ENCODE data around the gene ZHX3. TPM values are rescaled to one million over a fixed set of nuclear protein-coding genes. Genes with fewer than 3 reads are reported as not detected.

Gene ZHX3
- polyA plus RNA-seq, 1 donor: 14.0 TPM

GRCh38 chr20:41224281-41224680 is 93.2 kb downstream of the ZHX3 start:
- no peaks in the 10 kb centered on the region for H3K4me1 ChIP-seq (ENCODE audit: control insufficient read depth, insufficient read depth, low read length)
- H3K27me3 ChIP-seq (ENCODE audit: control insufficient read depth, insufficient read depth, low read length): no peaks in the 10 kb centered on the region
- H3K9me3 ChIP-seq (ENCODE audit: control insufficient read depth, low read depth, low read length): no peaks in the 10 kb centered on the region
- DNase-seq: no peak
- WGBS (ENCODE audit: insufficient coverage, low lambda C conversion rate): 90% methylated on average over 1 of the region's 1 CpG
- H3K36me3 ChIP-seq (ENCODE audit: control insufficient read depth, insufficient read depth, low read length): no peaks in the 10 kb centered on the region
- H3K27ac ChIP-seq (ENCODE audit: low read length): no peak overlapping the region
- no peak overlapping the region for H3K4me3 ChIP-seq (ENCODE audit: low read length)

GRCh38 chr20:41223112-41223511 is 94.4 kb downstream of the ZHX3 start:
- no peaks in the 10 kb centered on the region for H3K36me3 ChIP-seq (ENCODE audit: control insufficient read depth, insufficient read depth, low read length)
- H3K4me1 ChIP-seq (ENCODE audit: control insufficient read depth, insufficient read depth, low read length): no peaks in the 10 kb centered on the region
- H3K9me3 ChIP-seq (ENCODE audit: control insufficient read depth, low read depth, low read length): no peaks in the 10 kb centered on the region
- H3K4me3 ChIP-seq (ENCODE audit: low read length): no peak overlapping the region
- H3K27ac ChIP-seq (ENCODE audit: low read length): no peak overlapping the region
- no peak for DNase-seq
- no peaks in the 10 kb centered on the region for H3K27me3 ChIP-seq (ENCODE audit: control insufficient read depth, insufficient read depth, low read length)

GRCh38 chr20:41222703-41223102 is 94.8 kb downstream of the ZHX3 start:
- no peaks in the 10 kb centered on the region for H3K4me1 ChIP-seq (ENCODE audit: control insufficient read depth, insufficient read depth, low read length)
- no peaks in the 10 kb centered on the region for H3K9me3 ChIP-seq (ENCODE audit: control insufficient read depth, low read depth, low read length)
- H3K4me3 ChIP-seq (ENCODE audit: low read length): no peak overlapping the region
- no peak for DNase-seq
- no peaks in the 10 kb centered on the region for H3K27me3 ChIP-seq (ENCODE audit: control insufficient read depth, insufficient read depth, low read length)
- H3K36me3 ChIP-seq (ENCODE audit: control insufficient read depth, insufficient read depth, low read length): no peaks in the 10 kb centered on the region
- H3K27ac ChIP-seq (ENCODE audit: low read length): no peak overlapping the region

GRCh38 chr20:41222296-41222695 is 95.2 kb downstream of the ZHX3 start:
- Histone ChIP-seq H3K4me1 (ENCODE audit: control insufficient read depth, insufficient read depth, low read length) (no peaks in the 10 kb centered on the region), H3K36me3 (ENCODE audit: control insufficient read depth, insufficient read depth, low read length) (no peaks in the 10 kb centered on the region), H3K4me3 (ENCODE audit: low read length) (no peak overlapping the region), H3K27ac (ENCODE audit: low read length) (no peak overlapping the region), H3K27me3 (ENCODE audit: control insufficient read depth, insufficient read depth, low read length) (no peaks in the 10 kb centered on the region), H3K9me3 (ENCODE audit: control insufficient read depth, low read depth, low read length) (no peaks in the 10 kb centered on the region)
- 100% methylated on average over 1 of the region's 1 CpG for WGBS (ENCODE audit: insufficient coverage, low lambda C conversion rate)
- no peak for DNase-seq

- Histone ChIP-seq H3K4me1 (ENCODE audit: control insufficient read depth, insufficient read depth, low read length) (no peaks in the 10 kb centered on the region), H3K36me3 (ENCODE audit: control insufficient read depth, insufficient read depth, low read length) (no peaks in the 10 kb centered on the region), H3K4me3 (ENCODE audit: low read length) (no peak overlapping the region), H3K27ac (ENCODE audit: low read length) (no peak overlapping the region), H3K27me3 (ENCODE audit: control insufficient read depth, insufficient read depth, low read length) (no peaks in the 10 kb centered on the region), H3K9me3 (ENCODE audit: control insufficient read depth, low read depth, low read length) (no peaks in the 10 kb centered on the region)
- WGBS (ENCODE audit: insufficient coverage, low lambda C conversion rate): 90% methylated on average over 2 of the region's 5 CpGs
- no peak for DNase-seq
Measured at GRCh38 chr20:41221614-41222218, 95.8 kb downstream of the ZHX3 start.

- Histone ChIP-seq H3K27me3 (ENCODE audit: control insufficient read depth, insufficient read depth, low read length) (no peaks in the 10 kb centered on the region), H3K4me3 (ENCODE audit: low read length) (no peak overlapping the region), H3K9me3 (ENCODE audit: control insufficient read depth, low read depth, low read length) (no peaks in the 10 kb centered on the region), H3K4me1 (ENCODE audit: control insufficient read depth, insufficient read depth, low read length) (no peaks in the 10 kb centered on the region), H3K36me3 (ENCODE audit: control insufficient read depth, insufficient read depth, low read length) (no peaks in the 10 kb centered on the region), H3K27ac (ENCODE audit: low read length) (no peak overlapping the region)
- no peak for DNase-seq
- no CpG with 5 or more reads among the region's 2 CpGs for WGBS (ENCODE audit: insufficient coverage, low lambda C conversion rate)
Measured at GRCh38 chr20:41219824-41220223, 97.7 kb downstream of the ZHX3 start.

- H3K36me3 ChIP-seq (ENCODE audit: control insufficient read depth, insufficient read depth, low read length): no peaks in the 10 kb centered on the region
Measured at GRCh38 chr20:41218466-41218865, 99.1 kb downstream of the ZHX3 start.

GRCh38 chr20:41217422-41217821 is 100.1 kb downstream of the ZHX3 start:
- Histone ChIP-seq H3K27me3 (ENCODE audit: control insufficient read depth, insufficient read depth, low read length) (no peaks in the 10 kb centered on the region), H3K4me1 (ENCODE audit: control insufficient read depth, insufficient read depth, low read length) (no peaks in the 10 kb centered on the region), H3K4me3 (ENCODE audit: low read length) (no peak overlapping the region), H3K36me3 (ENCODE audit: control insufficient read depth, insufficient read depth, low read length) (no peaks in the 10 kb centered on the region), H3K27ac (ENCODE audit: low read length) (no peak overlapping the region), H3K9me3 (ENCODE audit: control insufficient read depth, low read depth, low read length) (no peaks in the 10 kb centered on the region)
- DNase-seq: no peak
- 100% methylated on average over 4 of the region's 5 CpGs for WGBS (ENCODE audit: insufficient coverage, low lambda C conversion rate)

More at GRCh38 chr20:41218466-41218865, 99.1 kb downstream of the ZHX3 start:
- Histone ChIP-seq H3K27ac (ENCODE audit: low read length) (no peak overlapping the region), H3K4me1 (ENCODE audit: control insufficient read depth, insufficient read depth, low read length) (no peaks in the 10 kb centered on the region), H3K4me3 (ENCODE audit: low read length) (no peak overlapping the region), H3K27me3 (ENCODE audit: control insufficient read depth, insufficient read depth, low read length) (no peaks in the 10 kb centered on the region), H3K9me3 (ENCODE audit: control insufficient read depth, low read depth, low read length) (no peaks in the 10 kb centered on the region)
- no peak for DNase-seq
- no CpG with 5 or more reads among the region's 2 CpGs for WGBS (ENCODE audit: insufficient coverage, low lambda C conversion rate)

GRCh38 chr20:41214666-41215065 is 102.9 kb downstream of the ZHX3 start:
- no CpG with 5 or more reads among the region's 3 CpGs for WGBS (ENCODE audit: insufficient coverage, low lambda C conversion rate)
- H3K4me1 ChIP-seq (ENCODE audit: control insufficient read depth, insufficient read depth, low read length): no peaks in the 10 kb centered on the region
- H3K4me3 ChIP-seq (ENCODE audit: low read length): no peak overlapping the region
- no peaks in the 10 kb centered on the region for H3K9me3 ChIP-seq (ENCODE audit: control insufficient read depth, low read depth, low read length)
- no peaks in the 10 kb centered on the region for H3K27me3 ChIP-seq (ENCODE audit: control insufficient read depth, insufficient read depth, low read length)
- no peak for DNase-seq
- H3K36me3 ChIP-seq (ENCODE audit: control insufficient read depth, insufficient read depth, low read length): no peaks in the 10 kb centered on the region
- H3K27ac ChIP-seq (ENCODE audit: low read length): no peak overlapping the region

- WGBS (ENCODE audit: insufficient coverage, low lambda C conversion rate): no CpG with 5 or more reads among the region's 3 CpGs
- H3K27me3 ChIP-seq (ENCODE audit: control insufficient read depth, insufficient read depth, low read length): no peaks in the 10 kb centered on the region
- H3K4me3 ChIP-seq (ENCODE audit: low read length): no peak overlapping the region
Measured at GRCh38 chr20:41214202-41214601, 103.3 kb downstream of the ZHX3 start.

GRCh38 chr20:41213150-41213820 is 104.2 kb downstream of the ZHX3 start:
- 29% methylated on average over 1 of the region's 1 CpG for WGBS (ENCODE audit: insufficient coverage, low lambda C conversion rate)
- Histone ChIP-seq H3K9me3 (ENCODE audit: control insufficient read depth, low read depth, low read length) (no peaks in the 10 kb centered on the region), H3K27me3 (ENCODE audit: control insufficient read depth, insufficient read depth, low read length) (no peaks in the 10 kb centered on the region), H3K4me1 (ENCODE audit: control insufficient read depth, insufficient read depth, low read length) (no peaks in the 10 kb centered on the region), H3K4me3 (ENCODE audit: low read length) (no peak overlapping the region), H3K27ac (ENCODE audit: low read length) (no peak overlapping the region), H3K36me3 (ENCODE audit: control insufficient read depth, insufficient read depth, low read length) (no peaks in the 10 kb centered on the region)
- peak in 1 of 2 donors; percentile 16 for DNase-seq

More at GRCh38 chr20:41214202-41214601, 103.3 kb downstream of the ZHX3 start:
- Histone ChIP-seq H3K9me3 (ENCODE audit: control insufficient read depth, low read depth, low read length) (no peaks in the 10 kb centered on the region), H3K27ac (ENCODE audit: low read length) (no peak overlapping the region), H3K4me1 (ENCODE audit: control insufficient read depth, insufficient read depth, low read length) (no peaks in the 10 kb centered on the region), H3K36me3 (ENCODE audit: control insufficient read depth, insufficient read depth, low read length) (no peaks in the 10 kb centered on the region)
- no peak for DNase-seq

All from large intestine (tissue), 3 donors.